T1000 (cell line): ENCODE data around the gene KCNMA1.

Experiments used
- DNase-seq: peaks from one replicate; lab custom pipeline; 2025; ENCODE audit warnings: mixed read lengths; lab: John Stamatoyannopoulos, UW

Gene KCNMA1

DNA sequence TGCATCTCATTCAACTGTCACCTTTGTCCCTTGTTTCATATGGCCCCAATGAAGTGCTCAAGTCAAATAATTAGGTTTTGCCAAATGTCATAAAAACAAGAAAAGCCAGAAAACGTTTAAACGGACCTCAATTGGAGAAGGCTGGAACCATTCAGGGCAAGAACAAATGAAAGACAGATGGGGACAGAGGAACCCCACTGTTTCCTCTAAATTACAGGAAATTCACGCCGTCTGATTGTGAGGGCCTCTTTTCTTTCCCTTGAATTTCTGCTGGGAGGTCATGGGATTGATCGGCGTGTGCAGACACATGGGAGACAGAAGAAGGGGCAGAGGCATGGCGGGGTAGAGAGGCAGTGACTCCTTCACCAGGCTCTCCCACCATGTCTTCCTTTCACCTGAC, 656.4 kb downstream of the KCNMA1 start:
- DNase-seq, result no peak

DNA sequence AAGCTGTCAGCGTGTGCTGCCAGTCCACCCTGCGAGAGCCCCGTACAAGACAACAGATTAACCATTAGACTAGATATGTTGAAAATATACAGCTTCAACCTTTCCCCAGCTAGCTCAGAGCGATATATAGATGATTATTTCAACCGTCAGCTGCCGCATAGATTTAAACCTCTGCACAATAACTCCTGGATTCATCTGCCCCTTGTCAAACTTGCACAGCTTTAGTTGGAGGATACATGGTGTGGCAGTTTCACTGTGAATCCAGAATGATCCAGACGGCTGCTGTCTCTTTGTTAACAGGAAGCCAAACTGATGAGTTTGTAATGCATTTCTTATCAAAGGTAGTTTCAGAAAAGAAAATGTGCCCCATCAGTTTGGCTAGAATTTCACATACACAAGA, 659.7 kb downstream of the KCNMA1 start:
- no peak for DNase-seq

DNA sequence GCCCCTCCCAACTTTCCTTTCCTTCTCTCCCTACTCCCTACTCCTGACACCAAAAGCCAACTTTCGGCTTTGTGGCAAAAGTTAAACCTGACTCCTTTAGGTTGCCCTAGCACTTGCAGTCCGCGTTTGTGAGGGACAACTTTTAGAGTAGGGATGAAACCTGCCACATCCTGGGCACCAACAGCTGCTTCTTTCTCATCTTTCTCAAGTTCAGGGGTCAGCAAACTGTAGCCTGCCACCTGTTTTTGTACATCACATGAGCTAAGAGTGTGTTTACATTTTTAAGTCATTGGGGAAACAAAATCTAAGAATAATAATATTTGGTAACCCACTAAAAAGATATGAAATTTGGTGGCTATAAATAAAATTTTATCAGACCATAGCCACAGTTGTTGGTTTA, 660.6 kb downstream of the KCNMA1 start:
- no peak for DNase-seq

DNA sequence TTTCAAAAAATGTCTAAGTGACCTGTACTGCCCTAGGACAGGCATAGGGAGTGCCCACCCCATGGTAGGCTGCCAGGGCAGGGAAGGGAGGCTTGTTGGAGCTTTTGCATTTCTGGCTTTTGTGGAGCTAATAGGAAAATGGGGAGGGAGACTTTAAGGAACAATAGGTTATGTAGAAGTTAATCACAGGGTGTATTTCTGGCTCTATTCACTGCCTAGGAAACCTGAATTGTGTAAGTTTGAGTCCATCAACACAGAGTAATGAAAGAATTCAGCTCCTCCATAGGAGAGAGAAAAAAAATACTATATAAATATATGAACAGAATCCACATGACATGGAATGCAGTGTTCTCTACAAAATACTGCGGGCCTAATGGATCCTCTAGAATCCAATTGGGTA, 661.5 kb downstream of the KCNMA1 start:
- no peak for DNase-seq

DNA sequence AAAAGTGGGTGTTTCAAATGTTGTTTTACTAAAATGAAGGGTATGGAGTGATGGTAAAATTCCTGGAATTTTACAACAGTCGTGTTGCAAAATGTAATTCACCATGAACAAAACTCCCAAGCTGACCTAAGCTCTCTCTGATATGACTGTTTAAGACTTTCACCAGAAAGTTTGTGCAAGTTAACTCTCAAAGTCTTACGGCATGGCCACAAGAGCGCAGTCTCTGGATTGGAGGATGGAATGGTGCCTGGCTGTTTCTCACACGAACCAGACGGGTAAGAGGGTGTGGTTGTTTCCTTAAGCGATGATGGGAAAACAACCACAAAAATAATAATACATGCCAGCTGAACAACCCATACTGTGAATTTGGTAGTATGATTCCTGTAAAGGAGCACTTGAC, 662.5 kb downstream of the KCNMA1 start:
- DNase-seq, result no peak

DNA sequence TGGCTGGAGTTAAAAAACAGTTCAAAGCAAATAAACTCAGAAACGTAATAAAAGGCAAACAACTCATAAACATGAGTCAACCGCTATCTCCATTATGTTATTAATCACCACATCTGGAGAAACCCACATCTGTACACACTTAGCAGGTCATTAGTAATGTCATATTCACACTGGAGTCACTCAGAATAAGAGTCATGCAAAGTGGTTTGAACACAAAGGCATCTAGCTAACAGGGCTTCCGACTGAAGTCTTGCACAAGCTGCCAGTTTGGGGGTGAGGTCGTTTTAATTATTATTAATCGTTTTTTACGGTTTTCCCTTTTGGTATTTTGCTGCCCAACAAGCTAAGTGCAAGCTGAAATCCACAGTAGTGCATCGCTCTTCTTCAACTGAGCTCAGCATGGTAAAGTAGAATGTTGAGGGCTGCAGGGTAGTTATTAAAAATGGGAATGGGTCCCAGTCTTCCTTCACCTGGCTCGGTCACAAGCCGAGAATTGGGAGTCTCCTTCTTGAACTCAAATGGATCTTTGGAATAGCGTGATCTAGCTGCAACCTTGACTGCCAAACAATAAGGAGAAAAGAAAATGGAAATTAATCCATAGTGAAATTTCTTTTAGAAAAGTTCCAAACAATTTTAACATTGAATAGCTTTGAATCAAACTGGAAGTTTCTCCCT, 663.5 kb downstream of the KCNMA1 start:
- DNase-seq, result no peak

DNA sequence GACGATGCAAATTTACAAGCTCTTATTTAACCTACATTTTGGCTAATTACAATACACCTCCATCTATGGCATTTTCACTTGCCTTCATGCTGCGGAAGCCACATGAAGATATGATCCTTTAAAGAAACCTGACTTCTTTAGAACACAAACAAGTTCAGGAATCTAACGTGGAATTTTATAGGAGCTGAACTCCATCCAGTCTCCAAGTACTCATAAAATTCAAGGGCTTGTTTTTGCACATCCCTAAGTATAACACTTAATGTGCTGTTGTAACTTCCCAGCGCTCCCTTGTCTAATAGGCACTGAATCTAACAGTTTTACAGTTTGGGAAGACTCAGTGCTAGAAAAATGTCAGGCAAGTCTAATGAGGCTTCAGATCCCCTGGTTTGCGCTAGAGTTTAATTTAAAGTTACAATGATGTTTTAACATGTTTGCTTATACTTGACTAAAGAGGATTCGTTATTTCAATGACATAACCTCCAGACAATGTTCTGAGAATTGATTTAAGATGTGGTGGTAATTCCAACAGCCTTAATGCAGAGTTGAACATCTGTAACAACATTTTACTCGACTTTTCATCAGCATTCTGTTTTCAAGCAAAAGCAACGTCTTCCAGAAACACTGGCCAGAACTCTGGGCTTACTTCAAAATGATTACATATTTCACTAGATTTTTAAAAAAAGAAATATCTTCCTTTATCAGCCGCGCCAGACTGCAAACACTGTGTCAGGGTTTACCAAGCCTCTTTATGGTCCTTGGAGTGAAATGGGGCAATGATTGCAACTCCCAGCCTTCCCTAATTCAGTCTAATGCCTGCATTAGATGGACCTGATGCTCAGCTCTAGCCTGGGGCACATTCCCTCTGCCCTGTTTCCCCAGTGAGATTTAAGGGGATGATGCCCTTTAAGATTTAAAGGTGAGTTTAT, 664.3 kb downstream of the KCNMA1 start:
- no peak for DNase-seq

DNA sequence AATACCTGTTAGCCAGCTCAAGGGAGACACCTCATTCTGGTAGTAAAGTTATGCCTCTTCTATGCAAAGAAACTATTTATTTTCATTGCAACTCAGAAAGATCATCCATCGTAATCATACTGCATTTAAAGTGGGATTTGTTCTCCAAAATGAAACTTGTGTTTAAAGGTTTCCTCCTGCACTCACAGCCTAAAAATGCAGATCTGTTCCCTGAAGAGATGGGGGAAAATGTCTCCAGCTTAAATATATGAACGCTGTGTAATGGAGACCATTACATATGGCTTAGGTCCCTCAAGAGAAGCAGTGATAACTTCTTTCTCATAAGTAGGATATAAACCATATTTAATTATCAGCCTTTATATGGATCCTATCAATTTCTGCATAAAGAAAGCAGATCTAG, 665.1 kb downstream of the KCNMA1 start:
- no peak for DNase-seq

DNA sequence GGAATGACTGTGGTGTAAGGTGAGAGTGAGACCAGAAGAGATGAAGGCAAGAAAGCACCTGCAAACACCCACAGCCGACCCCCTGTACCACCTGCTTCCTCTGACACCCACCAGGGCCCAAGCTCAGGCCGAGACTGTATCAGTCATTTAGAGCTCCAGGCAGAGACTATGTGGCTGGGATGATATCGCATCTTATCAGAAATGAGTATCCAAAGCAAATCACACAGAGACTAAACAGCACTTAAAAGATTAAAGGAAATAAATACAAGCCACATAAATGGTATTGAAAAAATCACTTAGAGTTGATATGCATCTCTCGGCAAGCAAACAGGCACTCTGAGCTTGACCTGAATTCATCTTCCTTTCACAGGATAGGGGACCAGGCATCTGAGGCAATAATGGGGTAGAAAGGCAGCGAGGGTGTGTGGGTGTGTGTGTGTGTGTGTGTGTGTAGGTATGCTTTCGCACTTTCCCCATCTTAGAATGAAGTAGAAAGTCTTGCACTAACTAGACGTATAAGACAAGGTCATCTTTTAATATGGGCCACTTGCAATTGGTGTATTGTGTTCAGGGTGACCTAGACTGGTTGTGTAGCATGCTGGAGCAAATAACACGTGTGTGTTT, 665.9 kb downstream of the KCNMA1 start:
- no peak for DNase-seq

DNA sequence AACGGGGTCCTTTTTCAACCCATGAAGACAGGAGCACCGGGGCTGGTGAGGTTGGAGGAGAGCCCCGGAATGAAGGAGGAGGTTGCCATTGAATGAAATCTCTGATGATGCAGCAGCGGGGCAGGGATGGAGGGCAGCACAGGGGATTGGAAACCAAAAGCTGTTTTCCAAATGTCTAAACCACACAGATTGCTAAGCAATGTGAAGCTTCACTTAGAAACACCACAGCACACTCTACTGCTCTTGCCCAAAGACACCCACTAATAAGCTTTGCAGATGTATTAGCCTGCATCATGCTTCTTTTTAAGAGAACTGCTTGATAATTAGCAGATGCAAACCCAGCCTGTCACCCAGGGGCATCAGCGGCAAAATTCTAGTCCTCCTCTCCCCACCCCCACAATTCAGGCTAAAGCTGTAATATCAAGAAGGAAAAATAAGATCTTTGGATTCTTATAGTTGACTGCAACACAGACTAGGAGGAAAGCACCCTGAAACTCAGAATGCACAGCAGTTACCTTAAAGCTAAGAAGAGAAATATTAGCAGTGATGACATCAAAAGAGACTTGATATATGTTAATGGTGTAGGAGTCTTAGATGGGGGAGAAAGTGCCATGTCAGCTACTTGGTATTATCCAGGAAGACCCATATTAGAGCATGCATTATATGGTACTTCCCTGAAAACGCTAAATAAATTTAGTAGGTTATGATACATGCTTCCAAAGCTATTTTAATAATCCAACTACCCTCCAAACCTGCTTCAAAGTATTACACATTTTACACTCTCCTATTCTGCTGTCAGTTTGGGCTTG, 666.7 kb downstream of the KCNMA1 start:
- no peak for DNase-seq

DNA sequence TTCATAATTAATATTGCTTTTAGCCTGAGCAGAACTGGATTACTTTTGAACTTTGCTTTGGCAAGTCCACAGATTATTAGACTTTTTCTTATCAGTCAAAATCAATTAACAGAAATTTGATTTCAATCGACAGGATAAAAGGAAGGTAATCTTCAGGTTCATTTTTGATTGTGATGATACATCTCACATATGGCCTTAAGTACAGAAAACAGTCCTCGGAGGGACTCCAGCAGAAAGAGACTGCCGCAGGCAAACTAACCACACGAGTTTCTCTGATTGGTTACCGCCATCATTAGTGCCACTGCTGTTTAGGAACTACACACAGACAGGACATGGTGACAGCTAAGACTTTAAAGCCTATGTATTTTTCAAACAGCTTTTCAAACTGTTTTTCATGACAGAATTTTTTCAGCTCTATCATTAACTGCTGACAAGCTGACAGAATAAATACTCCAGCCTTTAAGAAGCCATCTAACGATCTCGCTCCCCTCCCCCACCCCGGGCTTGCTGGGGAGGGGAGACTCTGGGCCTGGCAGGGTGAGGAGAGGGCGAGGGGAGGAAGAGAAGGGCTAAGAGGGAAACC, 668.2 kb downstream of the KCNMA1 start:
- no peak for DNase-seq

DNA sequence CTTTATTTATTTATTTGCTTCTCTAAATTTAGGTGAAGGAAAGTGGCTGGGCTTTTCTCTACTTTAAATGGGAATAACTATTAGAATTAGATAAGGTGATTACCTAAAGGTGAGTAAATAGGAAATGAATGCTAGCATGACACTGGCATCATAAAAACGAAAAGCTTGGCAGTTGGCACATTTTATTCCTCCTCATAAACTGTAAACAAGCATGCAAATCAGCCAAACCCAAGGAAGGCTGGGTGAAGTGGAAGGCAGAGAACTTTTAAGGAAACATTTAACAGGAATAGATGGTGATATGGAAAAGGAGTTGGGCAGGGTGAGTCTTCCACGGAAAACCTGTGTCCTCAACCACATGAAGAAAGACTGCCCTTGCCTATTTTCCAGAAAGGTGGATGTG, 669.1 kb downstream of the KCNMA1 start:
- DNase-seq, result no peak

DNA sequence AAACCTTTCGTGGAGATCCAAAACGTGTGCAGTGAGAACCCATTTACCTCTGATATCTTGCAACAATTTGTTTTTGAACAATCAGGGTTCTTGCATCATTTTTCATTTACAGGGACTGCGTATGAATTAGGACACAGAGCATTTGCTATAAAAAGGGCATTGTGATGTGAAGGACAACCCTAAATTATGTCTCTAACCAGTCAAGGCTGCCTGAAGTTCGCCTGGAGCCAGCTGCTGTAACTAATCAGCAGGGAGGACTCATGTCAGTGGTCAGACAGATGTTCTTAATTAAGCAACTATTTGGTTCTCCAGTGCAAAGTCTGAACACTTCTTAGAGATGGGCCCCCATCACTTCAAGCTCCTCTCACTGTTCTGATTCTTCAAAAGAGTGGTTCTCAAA, 674.8 kb downstream of the KCNMA1 start:
- no peak for DNase-seq

DNA sequence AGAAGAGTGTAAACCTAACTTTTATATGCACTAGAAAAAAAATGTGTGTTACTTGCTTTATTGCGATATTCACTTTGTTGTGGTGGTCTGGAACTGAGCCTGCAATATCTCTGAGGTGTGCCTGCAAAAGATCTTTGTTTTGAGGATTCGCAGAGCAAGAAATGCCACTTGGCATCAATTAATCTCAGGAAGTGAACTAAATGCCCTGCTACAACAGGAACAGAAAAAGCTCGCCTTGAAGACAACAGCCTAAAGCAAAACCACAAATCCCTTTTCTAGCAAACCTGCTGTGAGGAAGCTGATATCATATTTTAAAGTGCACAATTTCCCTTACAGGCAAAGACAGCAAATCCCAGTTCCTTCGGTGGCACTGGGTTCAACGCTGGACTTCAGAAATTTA, 675.8 kb downstream of the KCNMA1 start:
- DNase-seq, result no peak

DNA sequence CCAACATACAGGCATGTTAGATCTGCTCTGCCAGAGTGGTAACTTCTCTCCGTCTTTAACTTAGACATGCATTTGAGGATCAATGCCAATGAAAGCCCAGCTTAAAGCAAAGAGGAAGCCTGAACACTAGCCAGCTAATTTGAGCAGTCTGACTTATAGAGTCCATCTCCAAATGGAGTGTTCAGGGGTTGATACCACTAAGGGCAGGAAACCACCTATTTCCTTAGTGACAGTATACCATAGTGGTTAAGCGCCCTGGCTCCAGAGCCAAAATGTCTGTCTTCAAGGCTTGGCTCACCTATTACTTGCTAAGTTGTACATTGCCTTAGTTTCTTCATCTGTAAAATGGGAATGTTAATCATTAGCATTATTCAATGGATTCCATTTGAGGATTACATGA, 678.5 kb downstream of the KCNMA1 start:
- DNase-seq, result no peak

DNA sequence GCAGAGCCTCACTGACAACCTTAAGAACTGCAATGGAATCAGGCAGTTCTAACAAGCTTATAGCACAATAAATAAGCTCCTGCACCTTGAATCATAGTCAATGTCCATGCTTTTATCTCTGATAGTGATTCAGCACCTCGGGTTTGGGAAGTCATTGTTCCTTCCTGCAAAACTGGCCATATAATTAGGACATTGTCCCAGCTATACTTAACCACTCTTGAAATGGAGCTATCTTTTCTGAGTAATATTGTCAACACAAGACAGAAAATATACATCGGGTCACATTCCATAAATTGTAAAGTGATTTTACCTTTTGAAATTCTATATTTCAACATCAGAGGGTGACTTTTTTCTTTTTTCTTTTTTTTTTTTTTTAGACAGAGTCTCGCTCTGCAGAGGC, 682.8 kb downstream of the KCNMA1 start:
- no peak for DNase-seq

DNA sequence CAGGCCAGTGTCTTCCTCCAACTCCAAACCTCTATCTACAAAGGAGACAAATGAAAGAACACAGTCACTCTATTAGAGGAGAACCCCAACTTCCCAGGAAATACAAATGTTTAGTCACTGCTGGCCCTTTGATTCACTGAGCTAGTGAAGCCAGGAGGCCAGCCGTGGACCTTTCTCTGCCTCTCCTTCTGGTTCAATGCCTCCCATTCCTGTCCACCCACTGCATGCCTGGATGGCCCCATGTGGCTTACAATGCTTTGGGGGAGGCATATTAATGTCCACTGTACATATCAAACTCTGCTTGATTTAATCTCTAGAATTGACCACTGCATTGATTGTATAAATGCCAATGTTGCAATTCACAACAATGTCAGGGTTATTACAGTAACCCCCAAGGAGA, 687.3 kb downstream of the KCNMA1 start:
- DNase-seq, result no peak

DNA sequence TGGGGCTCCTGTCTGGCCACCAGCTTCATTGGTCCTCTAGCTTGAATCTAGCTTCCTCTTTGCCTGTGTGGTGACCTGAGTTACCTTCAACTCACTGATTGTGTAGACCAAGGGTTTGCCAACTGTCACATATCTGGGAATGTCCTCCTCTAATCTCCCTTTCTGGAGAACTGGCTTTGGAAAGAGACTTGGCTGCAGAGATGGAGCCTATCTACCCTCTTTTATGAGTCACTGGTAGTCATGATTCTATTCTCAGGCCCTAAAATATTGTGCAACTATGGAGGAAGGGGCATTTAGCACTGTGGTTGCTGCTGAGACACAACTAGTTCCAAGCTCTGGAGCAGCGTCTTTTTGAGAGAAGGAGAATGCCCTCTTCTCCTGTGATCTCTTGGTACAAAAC, 691.3 kb downstream of the KCNMA1 start:
- no peak for DNase-seq

DNA sequence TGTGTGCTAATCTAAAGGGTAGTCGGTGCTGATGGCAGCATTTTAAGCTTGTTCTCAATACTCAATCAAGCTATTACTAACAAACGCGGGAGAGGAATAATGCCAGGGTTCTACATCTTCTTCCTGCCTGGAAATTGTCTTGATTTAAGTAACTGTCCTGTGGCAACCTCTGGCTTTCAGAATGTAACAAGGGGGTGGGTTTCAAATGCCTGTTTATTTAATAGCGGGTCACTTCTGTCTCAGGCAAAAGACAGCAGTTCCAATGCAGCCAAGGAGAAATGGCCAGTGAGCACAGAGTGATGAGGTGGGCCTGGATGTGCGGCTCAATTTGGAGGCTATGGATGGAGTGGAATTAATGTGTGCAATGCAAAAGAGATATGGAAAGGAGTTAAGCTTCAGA, 692.4 kb downstream of the KCNMA1 start:
- DNase-seq, result no peak

DNA sequence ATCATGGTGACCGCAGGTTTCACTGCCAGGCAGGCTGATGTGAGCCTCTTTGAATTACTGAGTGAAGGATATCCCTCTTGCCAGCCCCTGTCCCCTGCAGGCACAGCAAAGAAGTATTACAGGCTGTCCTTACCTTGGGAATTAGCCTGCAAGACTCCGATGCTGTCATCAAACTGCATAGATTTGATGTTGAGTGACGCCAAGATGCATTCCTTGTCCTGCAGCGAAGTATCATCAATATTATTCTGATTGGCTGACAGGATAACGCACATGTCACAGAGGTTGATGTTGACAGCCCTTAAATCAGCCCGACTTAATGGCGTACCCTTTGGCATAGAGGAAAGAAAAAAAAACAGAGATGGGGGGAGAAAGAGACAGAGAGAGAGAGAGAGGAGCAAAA, 693.0 kb downstream of the KCNMA1 start:
- no peak for DNase-seq

DNA sequence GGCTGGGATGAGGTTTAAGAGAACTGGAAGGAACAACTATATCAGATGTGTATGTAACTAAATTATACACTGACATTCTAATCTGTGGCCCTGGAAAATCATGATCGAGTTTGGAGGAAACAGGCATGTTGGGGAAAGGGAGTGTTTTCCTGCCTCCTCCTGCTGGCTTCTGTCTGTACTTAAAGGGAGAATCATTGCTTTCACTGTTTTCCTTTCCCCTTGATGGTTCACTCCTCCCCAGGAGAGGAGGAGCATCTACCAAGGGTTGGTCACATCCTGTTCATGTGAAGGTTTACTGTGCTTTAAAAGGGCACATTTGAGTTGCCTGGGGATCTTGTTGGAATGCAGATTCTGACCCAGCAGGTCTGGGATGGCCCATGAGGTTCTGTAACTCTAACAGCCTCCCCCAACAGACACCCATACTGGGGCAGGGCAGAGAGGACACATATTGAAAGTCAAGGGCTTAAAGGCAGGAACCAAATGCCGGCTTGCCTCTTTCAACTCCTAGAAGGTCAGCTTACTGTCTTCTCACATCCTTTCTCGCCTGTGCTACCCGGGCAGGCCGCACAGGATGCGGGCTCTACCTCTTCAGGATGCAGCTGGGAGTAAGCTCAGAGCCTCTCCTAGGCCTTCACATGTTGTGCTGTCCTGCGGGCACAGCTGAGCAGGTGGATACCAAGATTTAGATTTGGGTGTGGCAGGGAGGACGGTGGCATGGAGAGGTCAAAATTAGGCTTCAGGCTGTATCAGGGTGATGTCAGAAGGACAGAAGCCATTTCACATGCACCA, 694.8 kb downstream of the KCNMA1 start:
- DNase-seq, result no peak
